Trophoblast cell (in vitro differentiated cells and primary cell): ENCODE measurements around the gene CALCOCO1.

Source experiments
- DNase-seq, 2 donors: peaks; one replicate each; pipeline ENCODE4 v3.0.0-alpha.2; 2016
- H2AFZ ChIP-seq: 2 replicates; pipeline ENCODE4 v1.6.1; 2013; ENCODE audit warnings: low read length, moderate library complexity, mild to moderate bottlenecking; ENCODE audit not compliant: insufficient read depth, poor library complexity
- H2AK5ac ChIP-seq: 2 replicates; pipeline ENCODE4 v1.6.1; 2013; ENCODE audit warnings: mild to moderate bottlenecking, low read length
- H2BK120ac ChIP-seq: 2 replicates; pipeline ENCODE4 v1.6.1; 2013; ENCODE audit warnings: low read length, mild to moderate bottlenecking, moderate library complexity; ENCODE audit not compliant: insufficient read depth, poor library complexity
- H2BK12ac ChIP-seq: 2 replicates; pipeline ENCODE4 v1.6.1; 2013; ENCODE audit warnings: mild to moderate bottlenecking, low read length, moderate library complexity
- H2BK5ac ChIP-seq: 2 replicates; pipeline ENCODE4 v1.6.1; 2013; ENCODE audit warnings: low read length, low read depth, moderate library complexity, mild to moderate bottlenecking; ENCODE audit not compliant: poor library complexity
- H3K14ac ChIP-seq: 2 replicates; pipeline ENCODE4 v1.6.1; 2013; ENCODE audit warnings: mild to moderate bottlenecking, low read length
- H3K18ac ChIP-seq: 2 replicates; pipeline ENCODE4 v1.6.1; 2013; ENCODE audit warnings: mild to moderate bottlenecking, low read length
- H3K23ac ChIP-seq: 2 replicates; pipeline ENCODE4 v1.6.1; 2013; ENCODE audit warnings: low read length
- H3K27ac ChIP-seq: 2 replicates; pipeline ENCODE4 v1.5.1; 2013; ENCODE audit warnings: low read depth, mild to moderate bottlenecking, inconsistent platforms, low read length, moderate library complexity
- H3K27me3 ChIP-seq: 2 replicates; pipeline ENCODE4 v1.6.1; 2013; ENCODE audit warnings: inconsistent platforms, mild to moderate bottlenecking, low read length, moderate library complexity; ENCODE audit not compliant: insufficient read depth
- H3K36me3 ChIP-seq, 2 experiments: 1 replicate in 1 of 2; 2 replicates in 1 of 2; pipeline ENCODE4 v1.6.1; 2013; ENCODE audit warnings: low read length in 2 of 2, mild to moderate bottlenecking in 2 of 2, moderate library complexity in 1 of 2; ENCODE audit not compliant: insufficient read depth in 2 of 2, control insufficient read depth in 1 of 2
- H3K4ac ChIP-seq: 2 replicates; pipeline ENCODE4 v1.6.1; 2013; ENCODE audit warnings: low read depth, mild to moderate bottlenecking, low read length, moderate library complexity
- H3K4me1 ChIP-seq, 2 experiments: 1 replicate in 1 of 2; 2 replicates in 1 of 2; pipeline ENCODE4 v1.6.1; 2013; ENCODE audit warnings: low read length in 2 of 2, mild to moderate bottlenecking in 2 of 2, moderate library complexity in 1 of 2; ENCODE audit not compliant: insufficient read depth in 2 of 2, control insufficient read depth in 1 of 2
- H3K4me2 ChIP-seq: 2 replicates; pipeline ENCODE4 v1.6.1; 2013; ENCODE audit warnings: inconsistent platforms, mild to moderate bottlenecking, low read length, moderate library complexity
- H3K4me3 ChIP-seq: 2 replicates; pipeline ENCODE4 v1.5.1; 2013; ENCODE audit warnings: mild to moderate bottlenecking, low read depth, low read length, inconsistent platforms
- H3K79me1 ChIP-seq: one replicate; pipeline ENCODE4 v1.6.1; 2013; ENCODE audit warnings: low read length
- H3K79me2 ChIP-seq: 2 replicates; pipeline ENCODE4 v1.6.1; 2013; ENCODE audit warnings: low read length, mild to moderate bottlenecking; ENCODE audit not compliant: control insufficient read depth, insufficient read depth, poor library complexity
- H3K9ac ChIP-seq: 2 replicates; pipeline ENCODE4 v1.6.1; 2013; ENCODE audit warnings: mild to moderate bottlenecking, low read length
- H3K9me3 ChIP-seq: 2 replicates; pipeline ENCODE4 v1.6.1; 2013; ENCODE audit warnings: low read depth, mild to moderate bottlenecking, control low read depth, inconsistent platforms, low read length; ENCODE audit not compliant: insufficient read depth
- H4K12ac ChIP-seq: 2 replicates; pipeline ENCODE4 v1.6.1; 2013; ENCODE audit warnings: low read depth, mild to moderate bottlenecking, low read length, moderate library complexity
- H4K8ac ChIP-seq: 2 replicates; pipeline ENCODE4 v1.6.1; 2013; ENCODE audit warnings: low read depth, mild to moderate bottlenecking, low read length, moderate library complexity
- H4K91ac ChIP-seq: one replicate; pipeline ENCODE4 v1.6.1; 2013; ENCODE audit warnings: low read depth, mild to moderate bottlenecking, low read length, moderate library complexity
- WGBS: extraction: QIAGEN DNeasy Blood & Tissue Kit; methylation state at CpG from one replicate; pipeline ENCODE4 v1.1.7; 2013; ENCODE audit warnings: missing lambda C conversion rate; ENCODE audit not compliant: insufficient read length, insufficient coverage; ENCODE audit errors: extremely low coverage; 5-methylcytosine and 5-hydroxymethylcytosine counted together

Gene CALCOCO1

DNA sequence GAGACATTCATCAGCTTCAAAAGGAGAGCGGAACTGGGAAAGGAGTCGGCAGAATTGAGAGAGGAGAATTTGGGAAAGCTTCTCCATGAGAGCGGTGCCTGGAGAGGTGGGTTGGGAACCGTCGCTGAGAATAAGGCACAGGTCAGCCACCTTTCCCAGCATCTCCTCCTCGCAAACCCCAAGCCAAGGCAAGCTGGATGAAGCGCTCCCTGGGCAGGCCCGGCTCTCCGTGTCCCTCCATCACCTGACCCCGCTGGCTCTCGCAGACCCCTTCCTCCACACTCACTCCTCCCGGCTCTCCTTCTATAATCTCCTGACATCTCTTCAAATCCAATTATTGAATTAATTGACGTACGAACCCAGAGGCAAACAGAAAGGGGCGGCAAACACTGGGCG lies 32.5 kb downstream of the CALCOCO1 start:
- DNase-seq, result no peak
- no peaks in the 10 kb centered on the region for H3K79me2 ChIP-seq
- no peaks in the 10 kb centered on the region for H3K36me3 ChIP-seq
- no peak overlapping the region for H3K23ac ChIP-seq
- peaks cover 1% of the 10 kb centered on the region for H3K9me3 ChIP-seq
- H3K27me3 ChIP-seq, result peaks cover 40% of the 10 kb centered on the region
- H2BK5ac ChIP-seq, result no peak overlapping the region
- H2BK12ac ChIP-seq, result no peak overlapping the region
- no peak overlapping the region for H4K8ac ChIP-seq
- no peak overlapping the region for H2AFZ ChIP-seq
- H3K4me2 ChIP-seq, result peak overlapping the region; percentile 54
- no peak overlapping the region for H2BK120ac ChIP-seq
- H2AK5ac ChIP-seq, result no peak overlapping the region
- H3K18ac ChIP-seq, result no peak overlapping the region
- peaks cover 3 to 6% of the 10 kb centered on the region in 2 experiments for H3K4me1 ChIP-seq
- no peak overlapping the region for H3K9ac ChIP-seq
- no peak overlapping the region for H3K4me3 ChIP-seq
- no peak overlapping the region for H4K91ac ChIP-seq
- no peak overlapping the region for H3K4ac ChIP-seq
- no peak overlapping the region for H3K27ac ChIP-seq
- WGBS, result no CpG with 5 or more reads among the region's 16 CpGs
- no peak overlapping the region for H4K12ac ChIP-seq
- H3K14ac ChIP-seq, result no peak overlapping the region
- no peaks in the 10 kb centered on the region for H3K79me1 ChIP-seq

DNA sequence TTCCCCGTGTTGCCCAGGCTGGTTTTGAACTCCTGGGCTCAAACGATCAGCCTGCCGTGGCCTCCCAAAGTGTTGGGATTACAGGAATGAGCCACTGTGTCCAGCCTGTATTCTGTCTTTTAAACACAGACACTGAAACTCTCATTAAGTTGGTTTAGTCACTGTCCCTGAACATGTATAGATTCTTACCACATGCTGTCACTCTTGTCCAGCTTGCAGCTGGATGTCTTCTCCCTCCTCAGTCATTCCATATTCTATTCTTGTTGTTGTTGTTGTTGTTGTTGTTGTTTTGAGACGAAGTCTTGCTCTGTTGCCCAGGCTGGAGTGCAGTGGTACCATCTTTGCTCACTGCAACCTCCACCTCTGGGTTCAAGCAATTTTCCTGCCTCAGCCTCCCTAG lies 39.1 kb downstream of the CALCOCO1 start:
- no peaks in the 10 kb centered on the region for H3K4me1 ChIP-seq
- DNase-seq, result peak in 1 of 2 donors; percentile 24

DNA sequence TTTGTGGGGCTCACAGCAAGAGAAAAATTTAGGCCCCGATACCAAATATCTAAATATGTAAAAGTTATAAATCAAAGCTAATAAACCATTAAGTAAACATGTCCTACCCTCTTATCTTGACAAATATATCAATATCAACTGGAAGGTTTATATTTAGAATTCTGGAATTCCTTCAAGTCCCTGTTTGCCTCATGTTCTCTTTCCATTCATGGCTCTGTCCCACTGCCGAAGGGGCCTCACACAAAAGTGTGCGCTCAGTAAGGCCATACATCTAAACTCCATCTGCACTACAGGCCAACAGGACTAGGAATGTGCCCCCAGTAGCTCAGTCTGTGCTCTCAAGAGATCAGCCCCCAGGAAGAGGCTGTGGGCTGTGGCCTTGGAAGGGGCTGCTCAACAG lies 40.8 kb downstream of the CALCOCO1 start:
- Histone ChIP-seq H3K4me2 (no peak overlapping the region), H2BK120ac (no peak overlapping the region), H3K18ac (no peak overlapping the region), H3K4ac (no peak overlapping the region), H3K4me3 (no peak overlapping the region), H3K9ac (no peak overlapping the region), H4K91ac (no peak overlapping the region), H3K79me2 (no peaks in the 10 kb centered on the region), H2BK5ac (no peak overlapping the region), H3K27ac (no peak overlapping the region), H3K36me3 (no peaks in the 10 kb centered on the region), H2AK5ac (no peak overlapping the region), H3K27me3 (no peaks in the 10 kb centered on the region), H3K23ac (peak overlapping the region; percentile 95), H4K8ac (no peak overlapping the region), H4K12ac (no peak overlapping the region), H3K14ac (no peak overlapping the region), H2BK12ac (no peak overlapping the region), H3K9me3 (no peaks in the 10 kb centered on the region), H2AFZ (no peak overlapping the region), H3K79me1 (no peaks in the 10 kb centered on the region), H3K4me1 (no peaks in the 10 kb centered on the region)
- no peak for DNase-seq
- no CpG with 5 or more reads among the region's 3 CpGs for WGBS

More for the DNA sequence above, 39.1 kb downstream of the CALCOCO1 start:
- Histone ChIP-seq H3K18ac (no peak overlapping the region), H2AFZ (no peak overlapping the region), H2BK5ac (no peak overlapping the region), H4K12ac (no peak overlapping the region), H3K14ac (no peak overlapping the region), H3K4me2 (no peak overlapping the region), H3K9ac (no peak overlapping the region), H2BK120ac (no peak overlapping the region), H3K9me3 (no peaks in the 10 kb centered on the region), H3K23ac (no peak overlapping the region), H3K4ac (no peak overlapping the region), H3K79me1 (no peaks in the 10 kb centered on the region), H3K36me3 (no peaks in the 10 kb centered on the region), H3K27ac (no peak overlapping the region), H3K27me3 (no peaks in the 10 kb centered on the region), H2BK12ac (no peak overlapping the region), H3K4me3 (no peak overlapping the region), H4K91ac (no peak overlapping the region), H2AK5ac (no peak overlapping the region), H4K8ac (no peak overlapping the region), H3K79me2 (no peaks in the 10 kb centered on the region)
- no CpG with 5 or more reads among the region's 4 CpGs for WGBS

DNA sequence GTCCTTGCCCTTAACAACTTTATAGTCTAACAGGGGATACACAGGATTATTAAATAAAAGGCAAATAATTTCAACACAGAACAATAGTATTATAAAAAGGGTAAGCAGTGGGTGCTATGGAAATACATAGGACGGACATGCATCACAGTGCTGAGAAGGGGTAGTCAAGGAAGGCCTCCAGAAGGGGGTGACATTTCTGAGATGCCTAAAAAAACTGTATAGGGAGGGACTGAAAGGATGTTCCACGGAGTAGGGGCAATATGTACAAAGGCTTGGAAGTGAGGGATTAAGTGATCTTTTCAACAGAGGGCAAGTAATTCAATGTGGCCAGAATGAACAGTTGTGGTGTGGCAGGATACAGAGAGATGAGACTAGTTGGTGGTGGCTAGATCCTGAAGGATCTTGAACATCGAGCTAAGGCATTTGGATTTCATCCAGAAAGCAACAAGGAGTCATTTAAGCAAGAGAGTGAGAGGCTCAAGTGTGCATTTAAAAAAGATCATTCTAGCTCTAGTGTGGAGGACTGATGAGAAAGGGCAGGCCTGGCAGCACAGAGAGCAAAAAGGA lies 42.5 kb downstream of the CALCOCO1 start:
- no peak overlapping the region for H4K8ac ChIP-seq
- no peaks in the 10 kb centered on the region for H3K79me1 ChIP-seq
- H2AK5ac ChIP-seq, result no peak overlapping the region
- no peak overlapping the region for H3K27ac ChIP-seq
- no peak overlapping the region for H2BK5ac ChIP-seq
- H3K4me3 ChIP-seq, result no peak overlapping the region
- no peaks in the 10 kb centered on the region for H3K27me3 ChIP-seq
- H3K4me1 ChIP-seq, result no peaks in the 10 kb centered on the region
- no peak overlapping the region for H3K4ac ChIP-seq
- no peak overlapping the region for H4K91ac ChIP-seq
- no peak overlapping the region for H3K14ac ChIP-seq
- no peaks in the 10 kb centered on the region for H3K36me3 ChIP-seq
- no peak overlapping the region for H2AFZ ChIP-seq
- DNase-seq, result no peak
- no peak overlapping the region for H3K23ac ChIP-seq
- no peak overlapping the region for H2BK120ac ChIP-seq
- no peak overlapping the region for H3K4me2 ChIP-seq
- H3K79me2 ChIP-seq, result no peaks in the 10 kb centered on the region
- WGBS, result no CpG with 5 or more reads among the region's 3 CpGs
- H3K9ac ChIP-seq, result no peak overlapping the region
- H2BK12ac ChIP-seq, result no peak overlapping the region
- no peak overlapping the region for H3K18ac ChIP-seq
- no peaks in the 10 kb centered on the region for H3K9me3 ChIP-seq
- H4K12ac ChIP-seq, result no peak overlapping the region
